K562 (cell line): ENCODE results near the gene AKT1.

ENCODE experiments used
- EP300 ChIP-seq: IDR thresholded peaks from 2 replicates; pipeline ENCODE4 v1.6.1; 2012; ENCODE audit warnings: low read length, improper control_type of control experiment
- NFIC ChIP-seq: fragments of 450-650 bp; IDR thresholded peaks from 2 replicates; pipeline ENCODE4 v1.6.1; 2017; ENCODE audit warnings: mild to moderate bottlenecking, inconsistent platforms
- POLR2A ChIP-seq: fragments of 450-650 bp; conservative IDR thresholded peaks from 2 replicates; pipeline ENCODE4 v1.6.1; 2016
- SMARCA4 ChIP-seq: fragments of 450-650 bp; IDR thresholded peaks from 2 replicates; pipeline ENCODE4 v1.6.1; 2016
- ZFX ChIP-seq: sonication (generic); formaldehyde crosslinking; IDR thresholded peaks from 2 replicates; pipeline ENCODE4 v1.8.0; 2022; ENCODE audit warnings: mild to moderate bottlenecking, missing genetic modification reagents, moderate library complexity
- ZNF398 ChIP-seq: fragments of 250-450 bp; sonication (Bioruptor Pico); IDR thresholded peaks from 2 replicates; pipeline ENCODE4 v1.8.0; 2021; ENCODE audit warnings: moderate library complexity, mild to moderate bottlenecking, inconsistent platforms

GRCh38 chr14:104741108-104741802, 54.3 kb downstream of the AKT1 start:
- TF ChIP-seq ZNF398 (CRISPR knock-in tag) (no peak), EP300 (no peak), ZFX (CRISPR knock-in tag) (no peak), NFIC (no peak), SMARCA4 (no peak), POLR2A (no peak)
